ENCODE results near the gene RPS6KA2. TPM values are rescaled to one million over a fixed set of nuclear protein-coding genes. Genes with fewer than 3 reads are reported as not detected.
A peak's percentile ranks its signal among the peaks of the same experiment; 100 is the strongest.
"Not testable (repeated sequence)": the region's sequence is repeated elsewhere in the genome, so short reads cannot be mapped to it uniquely, and the experiment has no call there.

Gene RPS6KA2
- total RNA-seq, 3 donors from 2014 or later, result 2.8 to 6.2 (median 6.0) TPM

- ATAC-seq (no peak), DNase-seq (no peak)
- Mint-ChIP-seq H3K4me3 (no peak overlapping the region), H3K27me3 (ENCODE audit: low read depth) (no peaks in the 10 kb centered on the region), H3K4me1 (ENCODE audit: low read depth) (peaks cover 17% of the 10 kb centered on the region), H3K9me3 (no peaks in the 10 kb centered on the region), H3K36me3 (ENCODE audit: insufficient read depth) (no peaks in the 10 kb centered on the region)
Measured at GRCh38 chr6:166591961-166592520, 35.0 kb downstream of the RPS6KA2 start.

- Mint-ChIP-seq H3K9me3 (no peaks in the 10 kb centered on the region), H3K27me3 (ENCODE audit: low read depth) (no peaks in the 10 kb centered on the region), H3K4me3 (no peak overlapping the region), H3K36me3 (ENCODE audit: insufficient read depth) (no peaks in the 10 kb centered on the region), H3K4me1 (ENCODE audit: low read depth) (peaks cover 17% of the 10 kb centered on the region)
- DNase-seq (no peak), ATAC-seq (no peak)
Measured at GRCh38 chr6:166591026-166591425, 36.0 kb downstream of the RPS6KA2 start.

GRCh38 chr6:166589786-166590574 lies 37.1 kb downstream of the RPS6KA2 start:
- Mint-ChIP-seq H3K9me3 (no peaks in the 10 kb centered on the region), H3K4me1 (ENCODE audit: low read depth) (peaks cover 17% of the 10 kb centered on the region), H3K36me3 (ENCODE audit: insufficient read depth) (no peaks in the 10 kb centered on the region), H3K27me3 (ENCODE audit: low read depth) (no peaks in the 10 kb centered on the region), H3K4me3 (no peak overlapping the region)
- ATAC-seq (no peak), DNase-seq (no peak)

- Mint-ChIP-seq H3K4me3 (no peak overlapping the region), H3K4me1 (ENCODE audit: low read depth) (peaks cover 17% of the 10 kb centered on the region), H3K27me3 (ENCODE audit: low read depth) (no peaks in the 10 kb centered on the region), H3K36me3 (ENCODE audit: insufficient read depth) (no peaks in the 10 kb centered on the region), H3K9me3 (no peaks in the 10 kb centered on the region)
- DNase-seq, result no peak
- no peak for ATAC-seq
Measured at GRCh38 chr6:166589337-166589731, 37.7 kb downstream of the RPS6KA2 start.

GRCh38 chr6:166588691-166589336 lies 38.2 kb downstream of the RPS6KA2 start:
- ATAC-seq (no peak), DNase-seq (no peak)
- H3K4me1 Mint-ChIP-seq (ENCODE audit: low read depth), result peaks cover 17% of the 10 kb centered on the region
- H3K36me3 Mint-ChIP-seq (ENCODE audit: insufficient read depth), result no peaks in the 10 kb centered on the region
- no peaks in the 10 kb centered on the region for H3K9me3 Mint-ChIP-seq
- H3K27me3 Mint-ChIP-seq (ENCODE audit: low read depth), result no peaks in the 10 kb centered on the region
- no peak overlapping the region for H3K4me3 Mint-ChIP-seq

- Mint-ChIP-seq H3K9me3 (no peaks in the 10 kb centered on the region), H3K36me3 (ENCODE audit: insufficient read depth) (no peaks in the 10 kb centered on the region), H3K4me3 (no peak overlapping the region), H3K4me1 (ENCODE audit: low read depth) (peaks cover 17% of the 10 kb centered on the region), H3K27me3 (ENCODE audit: low read depth) (no peaks in the 10 kb centered on the region)
- DNase-seq (no peak), ATAC-seq (no peak)
Measured at GRCh38 chr6:166587631-166588413, 39.2 kb downstream of the RPS6KA2 start.

GRCh38 chr6:166586424-166587156 lies 40.5 kb downstream of the RPS6KA2 start, which contains the start of gene RAMACL:
Gene RAMACL, minus strand, starts transcription at chr6:166586678. Its CDS starts 201 bp downstream, at chr6:166586477.
- H3K27me3 Mint-ChIP-seq (ENCODE audit: low read depth), result no peaks in the 10 kb centered on the region
- H3K4me3 Mint-ChIP-seq, result no peak within 1 kb of the TSS
- H3K4me1 Mint-ChIP-seq (ENCODE audit: low read depth), result peaks cover 17% of the 10 kb centered on the region
- H3K9me3 Mint-ChIP-seq, result no peaks in the 10 kb centered on the region
- DNase-seq (peak; percentile 26), ATAC-seq (peak; percentile 91 to 97)
- H3K36me3 Mint-ChIP-seq (ENCODE audit: insufficient read depth), result no peaks in the 10 kb centered on the region

- ATAC-seq (no peak), DNase-seq (no peak)
- H3K4me3 Mint-ChIP-seq, result no peak overlapping the region
- H3K36me3 Mint-ChIP-seq (ENCODE audit: insufficient read depth), result no peaks in the 10 kb centered on the region
- peaks cover 15% of the 10 kb centered on the region for H3K4me1 Mint-ChIP-seq (ENCODE audit: low read depth)
- H3K9me3 Mint-ChIP-seq, result no peaks in the 10 kb centered on the region
- H3K27me3 Mint-ChIP-seq (ENCODE audit: low read depth), result no peaks in the 10 kb centered on the region
Measured at GRCh38 chr6:166584853-166585429, 42.1 kb downstream of the RPS6KA2 start.

GRCh38 chr6:166584155-166584554 lies 42.9 kb downstream of the RPS6KA2 start:
- DNase-seq, result no peak
- Mint-ChIP-seq H3K4me3 (no peak overlapping the region), H3K4me1 (ENCODE audit: low read depth) (peaks cover 8% of the 10 kb centered on the region), H3K27me3 (ENCODE audit: low read depth) (no peaks in the 10 kb centered on the region), H3K9me3 (no peaks in the 10 kb centered on the region), H3K36me3 (ENCODE audit: insufficient read depth) (no peaks in the 10 kb centered on the region)
- no peak for ATAC-seq

GRCh38 chr6:166583230-166583965 lies 43.7 kb downstream of the RPS6KA2 start:
- DNase-seq (no peak), ATAC-seq (no peak)
- Mint-ChIP-seq H3K4me3 (no peak overlapping the region), H3K4me1 (ENCODE audit: low read depth) (peaks cover under 1% of the 10 kb centered on the region), H3K9me3 (no peaks in the 10 kb centered on the region), H3K27me3 (ENCODE audit: low read depth) (no peaks in the 10 kb centered on the region), H3K36me3 (ENCODE audit: insufficient read depth) (no peaks in the 10 kb centered on the region)

- DNase-seq, result no peak
- Mint-ChIP-seq H3K27me3 (ENCODE audit: low read depth) (no peaks in the 10 kb centered on the region), H3K4me3 (no peak overlapping the region), H3K36me3 (ENCODE audit: insufficient read depth) (no peaks in the 10 kb centered on the region), H3K4me1 (ENCODE audit: low read depth) (no peaks in the 10 kb centered on the region), H3K9me3 (peaks cover 4% of the 10 kb centered on the region)
- no peak for ATAC-seq
Measured at GRCh38 chr6:166582258-166582657, 44.8 kb downstream of the RPS6KA2 start.

GRCh38 chr6:166581801-166582200 lies 45.2 kb downstream of the RPS6KA2 start:
- H3K4me1 Mint-ChIP-seq (ENCODE audit: low read depth); H3K9me3 Mint-ChIP-seq; DNase-seq; H3K27me3 Mint-ChIP-seq (ENCODE audit: low read depth); H3K36me3 Mint-ChIP-seq (ENCODE audit: insufficient read depth); H3K4me3 Mint-ChIP-seq; ATAC-seq: not testable (repeated sequence)

GRCh38 chr6:166581091-166581511 lies 46.0 kb downstream of the RPS6KA2 start:
- DNase-seq (no peak), ATAC-seq (no peak)
- Mint-ChIP-seq H3K36me3 (ENCODE audit: insufficient read depth) (no peaks in the 10 kb centered on the region), H3K9me3 (peaks cover 10% of the 10 kb centered on the region), H3K27me3 (ENCODE audit: low read depth) (no peaks in the 10 kb centered on the region), H3K4me1 (ENCODE audit: low read depth) (no peaks in the 10 kb centered on the region), H3K4me3 (no peak overlapping the region)

Measured in activated T-cell treated with anti-CD3 and anti-CD28 coated beads, Interleukin-2, amount 50 U/mL, for 4 hours (primary cell).